Neuronal stem cell (in vitro differentiated cells): ENCODE measurements around the gene AKAP17A.

Experiments used
- DNase-seq: peaks from one replicate; pipeline ENCODE4 v3.0.0-alpha.2; 2013; ENCODE audit warnings: low spot score
- H2AFZ ChIP-seq: one replicate; pipeline ENCODE4 v1.6.1; 2013; ENCODE audit warnings: mild to moderate bottlenecking, low read length, inconsistent platforms
- H2AK5ac ChIP-seq: 2 replicates; pipeline ENCODE4 v1.6.1; 2013; ENCODE audit warnings: low read depth, mild to moderate bottlenecking, inconsistent platforms, low read length, moderate library complexity, mixed read lengths
- H2BK120ac ChIP-seq: 2 replicates; pipeline ENCODE4 v1.6.1; 2013; ENCODE audit warnings: low read depth, mild to moderate bottlenecking, inconsistent platforms, low read length, moderate library complexity, mixed read lengths
- H2BK12ac ChIP-seq: one replicate; pipeline ENCODE4 v1.6.1; 2013; ENCODE audit warnings: low read length, inconsistent platforms
- H2BK15ac ChIP-seq: 2 replicates; pipeline ENCODE4 v1.6.1; 2013; ENCODE audit warnings: mild to moderate bottlenecking, low read length, inconsistent platforms, mixed read lengths
- H2BK5ac ChIP-seq: one replicate; pipeline ENCODE4 v1.6.1; 2013; ENCODE audit warnings: inconsistent platforms, mild to moderate bottlenecking, low read length, moderate library complexity
- H3K14ac ChIP-seq: one replicate; pipeline ENCODE4 v1.6.1; 2013; ENCODE audit warnings: low read length, inconsistent platforms
- H3K18ac ChIP-seq: 2 replicates; pipeline ENCODE4 v1.6.1; 2013; ENCODE audit warnings: low read length, inconsistent platforms
- H3K23ac ChIP-seq: 2 replicates; pipeline ENCODE4 v1.6.1; 2013; ENCODE audit warnings: low read depth, mild to moderate bottlenecking, mixed read lengths, low read length, inconsistent platforms; ENCODE audit not compliant: poor library complexity
- H3K27ac ChIP-seq: replicated peaks from 3 replicates; pipeline ENCODE4 v1.5.1; 2013; ENCODE audit warnings: low read length, inconsistent platforms
- H3K27me3 ChIP-seq, 3 experiments: 2 replicates each; pipeline ENCODE4 v1.6.1; 2013; ENCODE audit warnings: low read length in 3 of 3, mild to moderate bottlenecking in 2 of 3, inconsistent platforms in 1 of 3, low read depth in 1 of 3, mixed read lengths in 1 of 3, moderate library complexity in 1 of 3; ENCODE audit not compliant: control insufficient read depth in 3 of 3, insufficient read depth in 3 of 3
- H3K36me3 ChIP-seq, 2 donors: replicated peaks in 1 of 2; 2 replicates each; pipeline ENCODE4 v1.6.1; 2013; ENCODE audit warnings: low read length in 2 of 2; ENCODE audit not compliant: control insufficient read depth in 2 of 2, insufficient read depth in 2 of 2
- H3K4ac ChIP-seq: 2 replicates; pipeline ENCODE4 v1.6.1; 2013; ENCODE audit warnings: inconsistent platforms, mild to moderate bottlenecking, low read length, moderate library complexity
- H3K4me1 ChIP-seq, 2 donors: 1 replicate in 1 of 2; 2 replicates in 1 of 2; pipeline ENCODE4 v1.6.1; 2013; ENCODE audit warnings: low read length in 2 of 2, low read depth in 1 of 2; ENCODE audit not compliant: control insufficient read depth in 2 of 2, insufficient read depth in 1 of 2
- H3K4me2 ChIP-seq: one replicate; pipeline ENCODE4 v1.6.1; 2013; ENCODE audit warnings: mild to moderate bottlenecking, low read length, inconsistent platforms; ENCODE audit not compliant: insufficient read depth, poor library complexity, severe bottlenecking
- H3K4me3 ChIP-seq, 2 donors: 2 replicates each; pipeline ENCODE4 v1.5.1; 2013; ENCODE audit warnings: low read length in 2 of 2, mild to moderate bottlenecking in 2 of 2, inconsistent platforms in 1 of 2, moderate library complexity in 1 of 2
- H3K79me1 ChIP-seq: one replicate; pipeline ENCODE4 v1.6.1; 2013; ENCODE audit warnings: low read depth, mild to moderate bottlenecking, inconsistent platforms, low read length, moderate library complexity
- H3K9ac ChIP-seq: one replicate; pipeline ENCODE4 v1.6.1; 2013; ENCODE audit warnings: mild to moderate bottlenecking, low read depth, low read length, inconsistent platforms; ENCODE audit not compliant: poor library complexity
- H3K9me3 ChIP-seq, 2 donors: replicated peaks in 1 of 2; 2 replicates each; pipeline versions ENCODE3 to v1.6.1; 2013; ENCODE audit warnings: low read length in 2 of 2, mild to moderate bottlenecking in 2 of 2, inconsistent platforms in 1 of 2, low read depth in 1 of 2, mixed read lengths in 1 of 2, moderate library complexity in 1 of 2; ENCODE audit not compliant: control insufficient read depth in 2 of 2, insufficient read depth in 1 of 2
- H4K8ac ChIP-seq: one replicate; pipeline ENCODE4 v1.6.1; 2013; ENCODE audit warnings: low read depth, mild to moderate bottlenecking, inconsistent platforms, low read length, moderate library complexity
- H4K91ac ChIP-seq: one replicate; pipeline ENCODE4 v1.6.1; 2013; ENCODE audit warnings: low read length, low read depth, mild to moderate bottlenecking, inconsistent platforms; ENCODE audit not compliant: poor library complexity
- WGBS, 2 donors: extraction: QIAGEN DNeasy Blood & Tissue Kit; methylation state at CpG; one replicate each; pipeline ENCODE4 v1.1.7; 2013; ENCODE audit warnings: missing lambda C conversion rate in 2 of 2, mixed read lengths in 1 of 2; ENCODE audit not compliant: insufficient read length in 2 of 2, insufficient replicate concordance in 1 of 2; ENCODE audit errors: extremely low coverage in 2 of 2; 5-methylcytosine and 5-hydroxymethylcytosine counted together

Gene AKAP17A

DNA sequence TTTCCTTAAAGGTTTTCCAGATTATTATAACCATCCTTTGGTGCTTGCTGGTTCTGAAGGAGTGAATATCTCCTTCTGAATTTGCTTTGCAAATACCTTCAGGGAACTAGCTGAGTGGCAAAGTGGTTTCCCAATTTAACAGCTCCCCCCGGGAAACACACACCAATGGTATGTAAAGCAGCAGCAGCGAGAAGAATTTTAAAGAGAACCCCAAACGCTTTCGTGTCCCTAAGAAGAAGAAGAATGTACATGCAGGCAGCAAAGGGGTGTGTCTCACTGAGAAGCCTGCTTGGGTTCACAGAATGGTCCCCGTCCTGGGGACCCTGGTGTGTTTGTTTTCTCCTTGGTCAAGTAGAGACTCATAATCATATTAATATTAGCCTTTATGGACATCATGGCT lies 4.2 kb upstream of the AKAP17A start:
- Histone ChIP-seq H3K4me1 (no peaks in the 10 kb centered on the region), H3K36me3 (no peaks in the 10 kb centered on the region), H3K9me3 (no peaks in the 10 kb centered on the region), H3K27ac (no peak overlapping the region), H3K23ac (no peak overlapping the region), H3K18ac (no peak overlapping the region), H2AK5ac (no peak overlapping the region), H2BK120ac (no peak overlapping the region), H3K14ac (no peak overlapping the region), H4K91ac (no peak overlapping the region), H3K4ac (no peak overlapping the region), H3K4me3 (no peak overlapping the region), H2BK12ac (no peak overlapping the region), H2AFZ (peak overlapping the region; percentile 77), H4K8ac (no peak overlapping the region), H3K27me3 (no peaks in the 10 kb centered on the region), H2BK5ac (no peak overlapping the region), H3K4me2 (no peak overlapping the region), H3K79me1 (peaks cover 3% of the 10 kb centered on the region), H2BK15ac (no peak overlapping the region), H3K9ac (no peak overlapping the region)
- no CpG with 5 or more reads among the region's 5 CpGs for WGBS, 2 donors
- no peak for DNase-seq

DNA sequence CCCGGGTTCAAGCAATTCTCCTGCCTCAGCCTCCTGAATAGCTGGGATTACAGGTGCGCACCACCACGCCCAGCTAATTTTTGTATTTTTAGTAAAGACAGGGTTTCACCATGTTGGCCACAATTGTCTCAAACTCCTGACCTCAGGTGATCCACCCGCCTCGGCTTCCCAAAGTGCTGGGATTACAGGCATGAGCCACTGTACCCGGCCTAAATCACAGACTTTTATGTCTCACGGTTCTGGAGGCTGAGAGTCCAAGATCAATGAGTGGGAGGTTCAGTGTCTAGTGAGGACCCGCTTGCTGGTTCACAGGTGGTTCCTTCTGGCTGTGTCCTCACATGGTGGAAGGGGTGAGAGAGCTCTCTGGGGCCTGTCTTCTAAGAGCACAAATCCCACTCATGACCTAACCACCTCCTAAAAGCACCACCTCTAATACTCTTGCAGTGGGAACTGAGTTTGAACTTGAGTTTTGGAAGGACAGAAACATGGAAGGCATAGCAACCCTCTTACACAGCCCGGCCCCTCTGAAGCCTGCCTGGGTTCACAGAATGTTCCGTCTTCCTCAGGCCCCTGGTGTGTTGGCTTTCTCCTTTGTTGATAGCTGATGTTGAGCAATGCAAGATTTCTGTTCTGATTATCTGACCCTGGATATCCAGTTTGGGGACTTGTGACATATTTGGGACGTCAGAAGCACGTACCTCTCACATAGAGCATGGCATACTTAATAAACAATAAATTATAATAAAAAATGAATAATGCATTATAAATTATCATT lies 1.9 kb upstream of the AKAP17A start:
- no peak overlapping the region for H2BK12ac ChIP-seq
- H3K23ac ChIP-seq: no peak overlapping the region
- H3K4me1 ChIP-seq: peaks cover 3 to 5% of the 10 kb centered on the region in 2 donors
- H3K4me3 ChIP-seq: no peak overlapping the region
- no peak overlapping the region for H3K4me2 ChIP-seq
- peak overlapping the region; percentile 14 for H2AFZ ChIP-seq
- no peak overlapping the region for H3K18ac ChIP-seq
- H3K14ac ChIP-seq: no peak overlapping the region
- no peak overlapping the region for H2BK5ac ChIP-seq
- no peak overlapping the region for H2AK5ac ChIP-seq
- no peak overlapping the region for H3K9ac ChIP-seq
- H4K91ac ChIP-seq: no peak overlapping the region
- H3K36me3 ChIP-seq: peaks cover 12 to 17% of the 10 kb centered on the region in 2 donors
- H2BK15ac ChIP-seq: no peak overlapping the region
- no peak overlapping the region for H2BK120ac ChIP-seq
- no peak overlapping the region for H3K4ac ChIP-seq
- no peak overlapping the region for H3K27ac ChIP-seq
- peaks cover 22% of the 10 kb centered on the region for H3K79me1 ChIP-seq
- no CpG with 5 or more reads among the region's 12 CpGs for WGBS, 2 donors
- H4K8ac ChIP-seq: no peak overlapping the region
- no peaks in the 10 kb centered on the region for H3K27me3 ChIP-seq
- no peak for DNase-seq
- no peaks in the 10 kb centered on the region for H3K9me3 ChIP-seq

DNA sequence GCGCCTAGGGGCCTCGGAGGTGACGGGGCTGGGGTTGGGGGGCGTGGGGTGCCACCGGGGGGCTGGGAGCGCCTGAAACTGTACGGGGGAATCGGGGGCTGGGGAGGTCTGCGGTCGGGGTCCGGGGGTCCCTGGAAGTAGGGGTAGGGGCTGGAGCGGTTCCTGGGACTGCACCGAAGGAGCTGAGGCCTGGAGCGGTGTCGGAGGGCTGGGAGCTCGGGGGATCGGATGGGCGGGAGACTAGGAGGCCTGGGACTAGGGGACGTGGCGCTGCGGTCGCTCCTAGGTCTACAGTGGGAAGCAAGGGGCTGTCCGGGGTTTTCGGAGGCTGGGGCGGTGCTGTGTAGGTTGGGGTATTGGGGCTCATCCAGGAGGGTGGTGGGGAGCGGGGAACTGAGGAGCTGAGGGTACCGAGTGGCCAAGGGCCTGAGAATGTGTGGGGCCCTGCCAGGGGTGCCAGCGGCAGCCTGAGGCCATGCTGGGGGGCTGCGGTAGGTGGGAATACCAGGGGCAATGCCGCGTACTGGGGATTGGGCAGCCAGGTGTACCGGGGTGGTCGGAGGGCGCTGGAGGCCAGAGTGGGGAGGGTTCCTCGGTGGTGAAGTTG lies 562 bp downstream of the AKAP17A start:
- peak overlapping the region; percentile 84 for H2AFZ ChIP-seq
- peak overlapping the region; percentile 92 for H3K9ac ChIP-seq
- H4K91ac ChIP-seq: no peak overlapping the region
- no peak overlapping the region for H3K4ac ChIP-seq
- H3K9me3 ChIP-seq: peaks cover 0 to 3% of the 10 kb centered on the region in 2 donors
- peaks cover 3 to 5% of the 10 kb centered on the region in 2 donors for H3K4me1 ChIP-seq
- H3K18ac ChIP-seq: peak overlapping the region; percentile 64
- no peak overlapping the region for H2BK120ac ChIP-seq
- no peak overlapping the region for H3K27ac ChIP-seq
- no CpG with 5 or more reads among the region's 35 CpGs for WGBS, 2 donors
- peak overlapping the region; percentile 97 for H3K4me2 ChIP-seq
- H2BK15ac ChIP-seq: no peak overlapping the region
- H3K79me1 ChIP-seq: peaks cover 33% of the 10 kb centered on the region
- H4K8ac ChIP-seq: no peak overlapping the region
- peak overlapping the region; percentile 95 to 98 for H3K4me3 ChIP-seq
- no peaks in the 10 kb centered on the region for H3K27me3 ChIP-seq
- H3K23ac ChIP-seq: peak overlapping the region; percentile 65
- peak overlapping the region; percentile 84 for H2AK5ac ChIP-seq
- peak overlapping the region; percentile 38 for H3K14ac ChIP-seq
- H3K36me3 ChIP-seq: peaks cover 32 to 39% of the 10 kb centered on the region in 2 donors
- no peak for DNase-seq
- H2BK5ac ChIP-seq: peak overlapping the region; percentile 93
- H2BK12ac ChIP-seq: no peak overlapping the region

DNA sequence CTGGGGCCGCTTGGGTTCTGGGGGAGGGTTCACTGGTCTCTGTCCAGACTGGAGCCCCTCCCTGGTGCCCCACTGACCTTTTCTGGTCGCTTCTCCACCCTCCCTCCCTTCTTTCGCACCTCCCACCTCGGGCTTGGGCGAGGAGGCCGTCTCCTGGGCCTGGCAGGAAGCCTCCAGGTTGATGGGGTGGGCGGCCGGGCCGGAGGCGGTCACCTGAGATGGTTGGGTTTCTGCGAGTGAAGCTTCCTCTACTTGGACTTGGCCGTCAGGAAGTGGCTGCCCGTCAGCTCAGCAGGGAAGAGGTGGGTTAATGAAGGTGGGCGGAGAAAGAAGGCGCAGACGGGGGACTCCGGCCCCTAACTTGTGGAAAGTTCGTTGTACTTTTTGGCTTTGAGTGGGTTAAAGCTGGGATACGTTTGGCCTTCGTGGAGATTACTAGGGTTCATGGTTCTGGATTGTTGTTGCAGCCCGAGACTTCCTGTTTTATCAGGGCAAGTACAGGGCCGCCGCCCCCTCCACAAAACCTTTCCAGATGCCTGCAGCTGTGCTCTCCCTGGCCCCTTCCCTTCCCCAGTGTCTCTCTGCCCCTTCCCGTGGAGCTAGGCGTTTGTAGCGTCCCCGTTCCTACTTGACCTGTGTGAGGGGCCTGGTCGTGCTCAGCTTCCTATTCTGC lies 1.2 kb downstream of the AKAP17A start:
- Histone ChIP-seq H3K27ac (no peak overlapping the region), H3K4me2 (peak overlapping the region; percentile 97), H2BK120ac (no peak overlapping the region), H3K4me1 (peaks cover 3 to 5% of the 10 kb centered on the region in 2 donors), H2BK15ac (no peak overlapping the region), H2BK12ac (no peak overlapping the region), H4K8ac (no peak overlapping the region), H3K9me3 (peaks cover 0 to 3% of the 10 kb centered on the region in 2 donors), H3K4ac (no peak overlapping the region), H4K91ac (no peak overlapping the region), H2AFZ (no peak overlapping the region), H3K4me3 (peak overlapping the region; percentile 95 to 98), H3K79me1 (peaks cover 33% of the 10 kb centered on the region), H3K14ac (peak overlapping the region; percentile 38), H2BK5ac (peak overlapping the region; percentile 87), H2AK5ac (peak overlapping the region; percentile 84), H3K23ac (peak overlapping the region; percentile 65), H3K18ac (peak overlapping the region; percentile 76), H3K9ac (peak overlapping the region; percentile 92), H3K36me3 (peaks cover 38 to 46% of the 10 kb centered on the region in 2 donors), H3K27me3 (no peaks in the 10 kb centered on the region)
- no CpG with 5 or more reads among the region's 28 CpGs for WGBS, 2 donors
- no peak for DNase-seq
